ENCODE data around the gene KRTAP4-3.

Gene KRTAP4-3

DNA sequence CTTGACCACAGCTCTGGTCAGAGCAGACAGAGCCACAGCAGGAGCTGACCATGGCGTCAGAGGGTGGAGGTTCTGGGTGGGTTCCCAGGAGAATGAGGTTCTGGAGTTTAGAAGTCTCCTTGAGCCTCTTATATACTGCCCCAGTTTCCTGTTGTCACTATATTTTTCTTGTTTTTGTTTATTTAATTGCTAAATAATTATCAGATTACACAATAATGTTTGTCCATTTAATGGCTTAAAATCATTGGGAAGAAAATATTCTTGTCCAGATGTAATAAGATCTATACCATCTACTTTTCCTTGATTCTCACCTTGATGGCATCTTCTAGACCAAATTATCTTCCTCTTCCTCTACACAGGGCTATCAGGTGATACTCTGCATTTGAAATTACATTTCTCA lies at the start of gene KRTAP4-3:
Gene KRTAP4-3, minus strand, starts transcription at position 101 of the 400 bp plus-strand sequence. Its CDS starts 49 bp downstream, at position 52.
- no peak for DNase-seq (ENCODE audit: low read depth)
- in situ Hi-C loops (cut with HindIII; ENCODE audit: low sequenced_read_pairs), result no loop called here
- H3K4me3 ChIP-seq (ENCODE audit: low read depth, low read length), result no peak within 1 kb of the TSS

DNA sequence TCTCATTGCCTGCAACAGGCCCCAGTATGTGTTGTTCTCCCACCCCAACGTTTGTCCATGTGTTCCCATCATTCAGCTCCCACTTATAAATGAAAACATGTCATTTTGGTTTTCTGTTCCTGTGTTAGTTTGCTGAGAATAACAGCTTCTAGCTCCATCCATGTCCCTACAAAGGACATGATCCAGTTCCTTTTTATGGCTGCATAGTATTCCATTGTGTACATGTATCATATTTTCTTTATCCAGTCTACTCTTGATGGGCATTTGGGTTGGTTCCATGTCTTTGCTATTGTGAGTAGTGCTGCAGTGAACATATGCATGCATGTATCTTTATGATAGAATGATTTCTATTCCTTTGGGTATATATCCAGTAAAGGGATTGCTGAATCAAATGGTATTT lies 47.7 kb upstream of the KRTAP4-3 start:
- no peak for DNase-seq (ENCODE audit: low read depth)
- H3K4me3 ChIP-seq (ENCODE audit: low read depth, low read length), result no peak overlapping the region
- TF ChIP-seq, protein P1, sequence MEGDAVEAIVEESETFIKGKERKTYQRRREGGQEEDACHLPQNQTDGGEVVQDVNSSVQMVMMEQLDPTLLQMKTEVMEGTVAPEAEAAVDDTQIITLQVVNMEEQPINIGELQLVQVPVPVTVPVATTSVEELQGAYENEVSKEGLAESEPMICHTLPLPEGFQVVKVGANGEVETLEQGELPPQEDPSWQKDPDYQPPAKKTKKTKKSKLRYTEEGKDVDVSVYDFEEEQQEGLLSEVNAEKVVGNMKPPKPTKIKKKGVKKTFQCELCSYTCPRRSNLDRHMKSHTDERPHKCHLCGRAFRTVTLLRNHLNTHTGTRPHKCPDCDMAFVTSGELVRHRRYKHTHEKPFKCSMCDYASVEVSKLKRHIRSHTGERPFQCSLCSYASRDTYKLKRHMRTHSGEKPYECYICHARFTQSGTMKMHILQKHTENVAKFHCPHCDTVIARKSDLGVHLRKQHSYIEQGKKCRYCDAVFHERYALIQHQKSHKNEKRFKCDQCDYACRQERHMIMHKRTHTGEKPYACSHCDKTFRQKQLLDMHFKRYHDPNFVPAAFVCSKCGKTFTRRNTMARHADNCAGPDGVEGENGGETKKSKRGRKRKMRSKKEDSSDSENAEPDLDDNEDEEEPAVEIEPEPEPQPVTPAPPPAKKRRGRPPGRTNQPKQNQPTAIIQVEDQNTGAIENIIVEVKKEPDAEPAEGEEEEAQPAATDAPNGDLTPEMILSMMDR (IDR thresholded peaks at IDR 0.05; ENCODE audit: low read depth, low read length, missing control alignments), result no peak
- in situ Hi-C loops (cut with HindIII; ENCODE audit: low sequenced_read_pairs), result no loop called here

More for the DNA sequence above, at the start of gene KRTAP4-3:
- TF ChIP-seq, protein P1 (IDR thresholded peaks at IDR 0.05; ENCODE audit: low read depth, low read length, missing control alignments), result no peak

DNA sequence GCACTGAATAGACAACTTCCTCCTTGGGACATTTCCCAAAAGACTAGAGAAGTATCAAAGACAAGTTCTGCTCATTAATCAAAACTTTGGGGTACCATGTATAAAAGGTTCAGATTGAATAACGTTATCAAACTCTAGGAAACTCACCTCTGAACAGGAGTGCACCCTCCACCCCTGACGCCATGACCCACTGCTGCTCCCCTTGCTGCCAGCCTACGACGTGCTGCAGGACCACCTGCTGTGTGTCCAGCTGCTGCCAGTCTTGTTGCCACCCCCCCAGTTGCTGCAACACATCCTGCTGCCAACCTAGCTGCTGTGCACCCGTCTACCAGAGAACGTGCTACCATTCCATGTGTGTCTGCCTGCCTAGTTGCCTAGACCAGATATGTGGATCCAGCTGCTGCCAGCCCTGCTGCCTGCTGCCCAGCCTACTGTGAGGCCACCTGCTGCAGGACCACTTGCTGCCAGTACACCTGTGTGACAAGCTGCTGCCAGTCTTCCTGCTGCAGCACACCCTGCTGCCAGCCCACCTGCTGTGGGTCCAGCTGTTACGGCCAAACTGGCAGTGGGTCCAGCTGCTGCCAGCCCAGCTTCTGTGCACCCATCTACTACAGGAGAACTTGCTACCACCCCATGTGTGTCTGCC lies 44.6 kb upstream of the KRTAP4-3 start:
- no peak for DNase-seq (ENCODE audit: low read depth)
- in situ Hi-C loops (cut with HindIII; ENCODE audit: low sequenced_read_pairs), result no loop called here
- TF ChIP-seq, protein P1 (IDR thresholded peaks at IDR 0.05; ENCODE audit: low read depth, low read length, missing control alignments), result no peak
- H3K4me3 ChIP-seq (ENCODE audit: low read depth, low read length), result no peak overlapping the region

DNA sequence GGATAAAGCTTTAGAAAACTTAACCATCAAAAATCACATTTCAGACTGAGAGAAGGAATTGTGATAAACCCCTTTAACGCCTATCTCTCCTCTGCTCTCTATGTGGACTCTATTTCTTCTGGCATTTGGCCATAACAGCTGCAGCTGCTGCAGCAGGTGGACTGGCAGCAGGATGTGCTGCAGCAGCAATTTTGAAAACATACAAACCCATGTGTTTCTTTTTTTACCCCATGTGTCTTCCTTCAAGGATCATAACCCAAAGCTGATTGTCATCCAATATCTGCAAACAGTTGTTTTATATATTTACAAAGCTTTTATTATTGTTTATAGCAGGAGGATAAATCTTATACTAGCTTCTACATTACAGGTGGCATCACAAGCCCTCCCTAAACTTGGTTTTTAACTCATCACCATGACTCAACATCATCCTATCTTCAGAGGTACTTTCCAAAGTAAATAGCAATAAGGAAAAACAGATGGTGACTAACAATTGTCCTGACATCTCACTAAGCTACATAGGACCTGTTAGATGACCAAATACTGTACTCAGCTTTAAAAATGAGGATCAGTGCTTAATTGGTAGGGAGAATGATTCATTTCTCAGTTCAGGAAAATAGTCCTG lies 43.9 kb upstream of the KRTAP4-3 start:
- no peak for DNase-seq (ENCODE audit: low read depth)

DNA sequence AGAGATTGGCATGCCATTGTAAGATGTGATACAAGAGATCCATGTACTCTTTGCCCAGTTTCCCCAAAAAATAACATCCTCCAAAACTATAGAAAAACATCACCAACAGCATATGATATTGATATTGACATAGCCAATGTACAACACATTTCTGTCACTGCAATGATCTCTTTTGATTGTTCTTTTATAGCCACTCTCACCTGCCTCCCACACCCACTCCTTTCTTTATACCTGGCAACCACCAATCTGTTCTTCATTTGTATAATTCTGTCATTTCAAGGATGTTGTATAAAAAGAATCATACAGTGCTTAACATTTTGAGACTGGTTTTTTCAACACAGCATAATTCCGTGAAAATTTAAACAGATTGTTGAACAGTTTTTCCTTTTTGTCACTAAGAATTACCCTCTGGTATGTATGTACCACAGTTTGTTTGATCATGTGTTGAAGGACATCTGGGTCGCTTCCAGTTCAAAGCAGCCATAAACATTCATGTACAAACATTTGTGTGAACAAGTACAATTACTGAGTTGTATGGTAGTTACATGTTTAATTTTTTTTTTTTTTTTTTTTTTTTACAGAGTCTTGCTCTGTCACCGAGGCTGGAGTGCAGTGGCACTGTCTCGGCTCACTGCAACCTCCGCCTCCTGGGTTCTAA lies 31.5 kb upstream of the KRTAP4-3 start:
- no peak overlapping the region for H3K4me3 ChIP-seq (ENCODE audit: low read depth, low read length)
- no peak for DNase-seq (ENCODE audit: low read depth)
- TF ChIP-seq, protein P1 (IDR thresholded peaks at IDR 0.05; ENCODE audit: low read depth, low read length, missing control alignments), result no peak
- in situ Hi-C loops (cut with HindIII; ENCODE audit: low sequenced_read_pairs), result no loop called here

More for the DNA sequence above, 43.9 kb upstream of the KRTAP4-3 start:
- in situ Hi-C loops (cut with HindIII; ENCODE audit: low sequenced_read_pairs), result no loop called here
- TF ChIP-seq, protein P1 (IDR thresholded peaks at IDR 0.05; ENCODE audit: low read depth, low read length, missing control alignments), result no peak
- H3K4me3 ChIP-seq (ENCODE audit: low read depth, low read length), result no peak overlapping the region

DNA sequence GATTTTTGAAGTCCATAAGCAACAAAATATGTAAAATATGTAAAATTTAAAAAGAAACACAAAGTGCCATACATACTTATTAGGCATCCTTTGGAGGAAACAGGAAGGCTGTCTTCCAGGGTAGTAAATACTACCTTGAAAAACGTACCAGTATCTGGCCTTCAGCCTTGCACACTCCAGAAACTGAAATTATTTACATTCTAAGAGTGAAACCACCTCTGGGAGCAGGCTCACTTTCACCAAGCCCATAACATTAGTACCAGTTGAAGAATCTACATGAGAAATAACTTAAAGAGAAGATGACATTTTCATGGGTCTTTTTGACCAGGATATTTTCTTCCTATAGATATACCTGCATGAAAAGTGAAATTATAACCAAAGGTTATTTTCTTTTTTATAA lies 28.0 kb upstream of the KRTAP4-3 start:
- DNase-seq (ENCODE audit: low read depth), result no peak
- in situ Hi-C loops (cut with HindIII; ENCODE audit: low sequenced_read_pairs), result no loop called here
- H3K4me3 ChIP-seq (ENCODE audit: low read depth, low read length), result no peak overlapping the region
- TF ChIP-seq, protein P1 (IDR thresholded peaks at IDR 0.05; ENCODE audit: low read depth, low read length, missing control alignments), result no peak

Measured in astrocyte of the cerebellum (primary cell).